Posterior cingulate gyrus (tissue), 11 donors: Measurements from ENCODE around the gene ZNF324.
"Not testable (repeated sequence)": the region's sequence is repeated elsewhere in the genome, so short reads cannot be mapped to it uniquely, and the experiment has no call there.

Experiments used
- DNase-seq, 10 donors: peaks; one replicate each; pipeline versions ENCODE4 v3.0.0 to v3.0.0-alpha.2; 2020 to 2021; ENCODE audit warnings: mixed read lengths in 3 of 10
- intact Hi-C: fragments of 100-400 bp; cut with DNase I; formaldehyde crosslinking; loops from one replicate; pipeline ENCODE4 v1.15.1; 2023

The ZNF324 gene

GRCh38 chr19:58469241-58470013 is 2.5 kb downstream of the ZNF324 start:
- intact Hi-C loops: no loop called here
- DNase-seq: peak in 2 of 10 donors; percentile 59 to 62

- intact Hi-C loops: not testable (repeated sequence)
Observed at GRCh38 chr19:58470837-58471543, 4.1 kb downstream of the ZNF324 start.

DNA sequence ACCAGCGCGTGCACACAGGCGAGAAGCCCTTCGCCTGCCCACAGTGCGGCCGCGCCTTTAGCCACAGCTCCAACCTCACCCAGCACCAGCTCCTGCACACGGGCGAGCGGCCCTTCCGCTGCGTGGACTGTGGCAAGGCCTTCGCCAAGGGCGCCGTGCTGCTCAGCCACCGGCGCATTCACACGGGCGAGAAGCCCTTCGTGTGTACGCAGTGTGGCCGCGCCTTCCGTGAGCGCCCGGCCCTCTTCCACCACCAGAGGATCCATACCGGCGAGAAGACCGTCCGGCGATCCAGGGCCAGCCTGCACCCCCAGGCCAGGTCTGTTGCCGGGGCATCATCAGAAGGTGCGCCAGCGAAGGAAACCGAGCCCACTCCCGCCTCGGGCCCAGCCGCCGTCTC is 4.9 kb downstream of the ZNF324 start:
- intact Hi-C loops: no loop called here

More at GRCh38 chr19:58470837-58471543, 4.1 kb downstream of the ZNF324 start:
- peak in 1 of 10 donors; percentile 75 for DNase-seq

DNA sequence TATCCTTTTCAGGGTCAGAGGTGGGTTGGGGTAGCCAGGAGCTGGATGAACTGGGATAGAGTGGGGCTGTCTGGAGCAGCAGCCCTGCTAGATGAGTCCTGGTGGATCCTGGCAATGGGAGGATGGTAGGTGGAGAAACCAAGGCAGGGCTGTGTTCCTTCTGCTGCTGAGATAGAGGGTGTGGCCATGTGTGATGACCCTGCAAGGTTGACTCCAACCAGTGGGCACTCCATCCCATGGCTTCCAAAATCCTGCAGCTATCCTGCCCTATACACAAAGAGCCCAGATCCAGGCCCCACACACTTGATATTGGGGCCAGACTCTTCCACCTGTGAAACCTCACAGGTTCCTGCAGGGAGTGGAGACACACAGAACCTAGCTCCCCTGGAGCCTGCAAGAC is 6.9 kb downstream of the ZNF324 start:
- intact Hi-C loops: no loop called here
- peak in 2 of 10 donors; percentile 23 to 25 for DNase-seq

More for the DNA sequence above, 4.9 kb downstream of the ZNF324 start:
- DNase-seq: peak in 1 of 10 donors; percentile 82

DNA sequence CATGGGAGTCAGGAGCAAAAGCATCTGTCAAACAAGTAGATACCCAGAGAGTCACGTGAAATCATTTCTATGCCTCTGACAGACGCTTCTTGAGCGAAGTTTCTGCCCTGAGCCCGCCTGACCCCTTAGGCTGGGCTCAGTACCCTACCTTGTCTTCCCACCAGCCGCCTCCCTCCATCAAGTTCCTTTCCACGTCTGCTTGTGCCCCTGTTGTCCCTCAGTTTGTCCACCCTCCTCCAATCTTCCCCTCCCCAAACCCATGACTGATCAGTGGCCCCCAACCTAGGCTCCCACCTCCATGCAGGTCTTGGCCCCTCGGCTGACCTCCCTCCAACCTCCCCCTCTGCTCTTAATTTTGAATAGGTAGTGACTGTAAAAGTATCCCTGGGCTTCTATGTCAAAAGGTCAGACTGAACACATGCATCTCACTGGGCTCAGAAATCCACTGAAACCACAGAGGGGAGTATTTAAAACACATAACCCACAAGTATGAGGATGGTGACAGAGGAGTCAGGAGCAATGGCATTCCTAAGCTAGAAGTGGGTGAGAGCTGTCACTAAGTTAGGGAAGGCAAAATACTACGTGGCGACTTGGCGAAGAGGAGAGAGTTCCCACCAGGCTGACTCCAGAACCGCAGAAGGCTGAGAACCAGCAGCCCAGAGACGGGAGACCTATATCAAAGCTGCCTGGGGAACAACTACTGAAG is 7.6 kb downstream of the ZNF324 start:
- peak in 2 of 10 donors; percentile 15 to 35 for DNase-seq
- intact Hi-C loops: no loop called here

GRCh38 chr19:58474997-58475713 is 8.3 kb downstream of the ZNF324 start:
- intact Hi-C loops: no loop called here

GRCh38 chr19:58475714-58476497 is 9.0 kb downstream of the ZNF324 start, which contains the start of gene ZNF446:
ZNF446 (plus strand) TSS chr19:58476352; CDS start chr19:58477219, 867 bp downstream.
- DNase-seq: peak; percentile 96 to 100 (median 98)
- intact Hi-C loops: no loop called here

More at GRCh38 chr19:58474997-58475713, 8.3 kb downstream of the ZNF324 start:
- DNase-seq: peak in 1 of 10 donors; percentile 21

GRCh38 chr19:58476498-58477015 is 9.7 kb downstream of the ZNF324 start:
- intact Hi-C loops: no loop called here

GRCh38 chr19:58477130-58477529 is 10.2 kb downstream of the ZNF324 start:
- DNase-seq: peak in 2 of 10 donors; percentile 80 to 90
- intact Hi-C loops: no loop called here

More at GRCh38 chr19:58476498-58477015, 9.7 kb downstream of the ZNF324 start:
- DNase-seq: peak in 5 of 10 donors; percentile 27 to 84 (median 45)

- intact Hi-C loops: no loop called here
- DNase-seq: peak in 2 of 10 donors; percentile 76 to 80
Observed at GRCh38 chr19:58477871-58478270, 11.0 kb downstream of the ZNF324 start.

- DNase-seq: peak in 1 of 10 donors; percentile 27
- intact Hi-C loops: no loop called here
Observed at GRCh38 chr19:58479303-58479702, 12.4 kb downstream of the ZNF324 start.

- intact Hi-C loops: no loop called here
- DNase-seq: peak in 3 of 10 donors; percentile 55 to 85 (median 78)
Observed at GRCh38 chr19:58479736-58480480, 13.0 kb downstream of the ZNF324 start.

DNA sequence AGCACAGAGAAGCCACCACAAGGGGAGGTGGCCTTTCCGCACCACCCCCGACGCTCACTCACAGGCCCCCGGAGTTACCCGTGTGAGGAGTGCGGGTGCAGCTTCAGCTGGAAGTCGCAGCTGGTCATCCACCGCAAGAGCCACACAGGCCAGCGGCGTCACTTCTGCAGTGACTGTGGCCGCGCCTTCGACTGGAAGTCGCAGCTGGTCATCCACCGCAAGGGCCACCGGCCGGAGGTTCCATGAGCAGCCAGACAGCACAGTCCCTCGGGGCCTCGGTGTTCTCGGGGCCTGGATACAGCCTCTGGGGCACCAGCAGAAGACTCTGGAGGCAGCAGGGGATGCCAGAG is 13.6 kb downstream of the ZNF324 start:
- intact Hi-C loops: no loop called here
- peak in 2 of 10 donors; percentile 61 to 80 for DNase-seq

GRCh38 chr19:58480831-58481230 is 14.0 kb downstream of the ZNF324 start:
- no peak for DNase-seq
- intact Hi-C loops: no loop called here

GRCh38 chr19:58482372-58482771 is 15.5 kb downstream of the ZNF324 start:
- intact Hi-C loops: no loop called here
- peak in 2 of 10 donors; percentile 15 for DNase-seq

GRCh38 chr19:58483776-58484175 is 16.9 kb downstream of the ZNF324 start:
- intact Hi-C loops: no loop called here
- no peak for DNase-seq

GRCh38 chr19:58484349-58484748 is 17.5 kb downstream of the ZNF324 start:
- intact Hi-C loops: not testable (repeated sequence)
- peak in 2 of 10 donors; percentile 35 to 69 for DNase-seq

GRCh38 chr19:58491393-58491792 is 24.5 kb downstream of the ZNF324 start:
- intact Hi-C loops: no loop called here
- no peak for DNase-seq
